ENCODE data around the gene FES.
"Not testable (repeated sequence)": the region's sequence is repeated elsewhere in the genome, so short reads cannot be mapped to it uniquely, and the experiment has no call there.

The FES gene

GRCh38 chr15:90895571-90896117 lies 11.3 kb downstream of the FES start:
- no peaks in the 10 kb centered on the region for H3K4me1 ChIP-seq (ENCODE audit: insufficient read depth, low read length)
- H3K36me3 ChIP-seq (ENCODE audit: insufficient read depth, low read length): peaks cover 14% of the 10 kb centered on the region; the same call in 1 of the 2 replicates
- H3K4me3 ChIP-seq (ENCODE audit: low read length): no peak overlapping the region
- no peaks in the 10 kb centered on the region for H3K9me3 ChIP-seq (ENCODE audit: insufficient read depth, low read depth, low read length)
- no peak overlapping the region for H3K27ac ChIP-seq (ENCODE audit: low read depth, low read length)
- WGBS: 92% methylated on average over 10 of the region's 10 CpGs
- H3K9ac ChIP-seq (ENCODE audit: low read depth, low read length): no peak overlapping the region
- no peaks in the 10 kb centered on the region for H3K27me3 ChIP-seq (ENCODE audit: insufficient read depth, low read length)

- H3K9me3 ChIP-seq (ENCODE audit: insufficient read depth, low read depth, low read length); H3K9ac ChIP-seq (ENCODE audit: low read depth, low read length); H3K4me3 ChIP-seq (ENCODE audit: low read length); H3K27ac ChIP-seq (ENCODE audit: low read depth, low read length); H3K27me3 ChIP-seq (ENCODE audit: insufficient read depth, low read length); H3K4me1 ChIP-seq (ENCODE audit: insufficient read depth, low read length): not testable (repeated sequence)
- 96% methylated on average over 13 of the region's 14 CpGs for WGBS
- H3K36me3 ChIP-seq (ENCODE audit: insufficient read depth, low read length): peaks cover 14% of the 10 kb centered on the region; the same call in 1 of the 2 replicates
Measured at GRCh38 chr15:90897131-90897655, 12.9 kb downstream of the FES start.

- Histone ChIP-seq H3K4me1 (ENCODE audit: insufficient read depth, low read length) (peaks cover 12% of the 10 kb centered on the region; the same call in 1 of the 2 replicates), H3K9ac (ENCODE audit: low read depth, low read length) (0 out of 2 replicates have a peak overlapping the region, but pooled peaks have one; percentile 62), H3K27ac (ENCODE audit: low read depth, low read length) (no peak overlapping the region), H3K27me3 (ENCODE audit: insufficient read depth, low read length) (peaks cover 29% of the 10 kb centered on the region), H3K9me3 (ENCODE audit: insufficient read depth, low read depth, low read length) (no peaks in the 10 kb centered on the region), H3K4me3 (ENCODE audit: low read length) (peak overlapping the region; percentile 84), H3K36me3 (ENCODE audit: insufficient read depth, low read length) (peaks cover 12% of the 10 kb centered on the region; the same call in 1 of the 2 replicates)
- WGBS: 67% methylated on average over 13 of the region's 14 CpGs
Measured at GRCh38 chr15:90901175-90902039, 17.1 kb downstream of the FES start.

- Histone ChIP-seq H3K4me3 (ENCODE audit: low read length) (peak overlapping the region; percentile 84), H3K9me3 (ENCODE audit: insufficient read depth, low read depth, low read length) (no peaks in the 10 kb centered on the region), H3K27ac (ENCODE audit: low read depth, low read length) (no peak overlapping the region; the same call in 1 of the 2 replicates), H3K4me1 (ENCODE audit: insufficient read depth, low read length) (peaks cover 12% of the 10 kb centered on the region; the same call in 1 of the 2 replicates), H3K9ac (ENCODE audit: low read depth, low read length) (peak overlapping the region; percentile 67), H3K27me3 (ENCODE audit: insufficient read depth, low read length) (peaks cover 29% of the 10 kb centered on the region), H3K36me3 (ENCODE audit: insufficient read depth, low read length) (peaks cover 14% of the 10 kb centered on the region; the same call in 1 of the 2 replicates)
- under 1% methylated on average over 71 of the region's 71 CpGs for WGBS
Measured at GRCh38 chr15:90902040-90902839, 17.9 kb downstream of the FES start.

- Histone ChIP-seq H3K27me3 (ENCODE audit: insufficient read depth, low read length) (peaks cover 29% of the 10 kb centered on the region), H3K4me1 (ENCODE audit: insufficient read depth, low read length) (peaks cover 12% of the 10 kb centered on the region; the same call in 1 of the 2 replicates), H3K9ac (ENCODE audit: low read depth, low read length) (peak within 1 kb of the TSS; percentile 67), H3K9me3 (ENCODE audit: insufficient read depth, low read depth, low read length) (no peaks in the 10 kb centered on the region), H3K27ac (ENCODE audit: low read depth, low read length) (no peak within 1 kb of the TSS; the same call in 1 of the 2 replicates), H3K4me3 (ENCODE audit: low read length) (peak within 1 kb of the TSS; percentile 84), H3K36me3 (ENCODE audit: insufficient read depth, low read length) (peaks cover 20% of the 10 kb centered on the region; the same call in 1 of the 2 replicates)
- under 1% methylated on average over 81 of the region's 81 CpGs for WGBS
Measured at GRCh38 chr15:90902840-90903732, 18.8 kb downstream of the FES start, which contains the start of gene MAN2A2. Gene MAN2A2, plus strand, starts transcription at chr15:90903302. Its CDS starts 906 bp downstream, at chr15:90904208.

GRCh38 chr15:90903733-90904536 lies 19.6 kb downstream of the FES start:
- Histone ChIP-seq H3K27ac (ENCODE audit: low read depth, low read length) (no peak overlapping the region), H3K4me1 (ENCODE audit: insufficient read depth, low read length) (peaks cover 12% of the 10 kb centered on the region; the same call in 1 of the 2 replicates), H3K27me3 (ENCODE audit: insufficient read depth, low read length) (peaks cover 29% of the 10 kb centered on the region), H3K4me3 (ENCODE audit: low read length) (peak overlapping the region; percentile 84), H3K9me3 (ENCODE audit: insufficient read depth, low read depth, low read length) (no peaks in the 10 kb centered on the region), H3K36me3 (ENCODE audit: insufficient read depth, low read length) (peaks cover 20% of the 10 kb centered on the region; the same call in 1 of the 2 replicates), H3K9ac (ENCODE audit: low read depth, low read length) (peak overlapping the region; percentile 67; the same call in 1 of the 2 replicates)
- 28% methylated on average over 15 of the region's 18 CpGs for WGBS

GRCh38 chr15:90904746-90905145 lies 20.4 kb downstream of the FES start:
- no peak overlapping the region for H3K4me3 ChIP-seq (ENCODE audit: low read length)
- peaks cover 29% of the 10 kb centered on the region for H3K27me3 ChIP-seq (ENCODE audit: insufficient read depth, low read length)
- no peak overlapping the region for H3K27ac ChIP-seq (ENCODE audit: low read depth, low read length)
- H3K9me3 ChIP-seq (ENCODE audit: insufficient read depth, low read depth, low read length): no peaks in the 10 kb centered on the region
- peaks cover 20% of the 10 kb centered on the region; the same call in 1 of the 2 replicates for H3K36me3 ChIP-seq (ENCODE audit: insufficient read depth, low read length)
- peaks cover 12% of the 10 kb centered on the region; the same call in 1 of the 2 replicates for H3K4me1 ChIP-seq (ENCODE audit: insufficient read depth, low read length)
- H3K9ac ChIP-seq (ENCODE audit: low read depth, low read length): no peak overlapping the region
- WGBS: 92% methylated on average over 9 of the region's 9 CpGs

GRCh38 chr15:90905306-90906180 lies 21.2 kb downstream of the FES start:
- H3K36me3 ChIP-seq (ENCODE audit: insufficient read depth, low read length): peaks cover 20% of the 10 kb centered on the region; the same call in 1 of the 2 replicates
- 94% methylated on average over 28 of the region's 28 CpGs for whole genome bisulfite sequencing
- peaks cover 29% of the 10 kb centered on the region for H3K27me3 ChIP-seq (ENCODE audit: insufficient read depth, low read length)
- no peak overlapping the region for H3K9ac ChIP-seq (ENCODE audit: low read depth, low read length)
- no peak overlapping the region for H3K27ac ChIP-seq (ENCODE audit: low read depth, low read length)
- H3K4me3 ChIP-seq (ENCODE audit: low read length): no peak overlapping the region
- H3K9me3 ChIP-seq (ENCODE audit: insufficient read depth, low read depth, low read length): no peaks in the 10 kb centered on the region
- peaks cover 12% of the 10 kb centered on the region; the same call in 1 of the 2 replicates for H3K4me1 ChIP-seq (ENCODE audit: insufficient read depth, low read length)

Data from HUES64 (cell line).